ENCODE results near the gene KIT.

The KIT gene

DNA sequence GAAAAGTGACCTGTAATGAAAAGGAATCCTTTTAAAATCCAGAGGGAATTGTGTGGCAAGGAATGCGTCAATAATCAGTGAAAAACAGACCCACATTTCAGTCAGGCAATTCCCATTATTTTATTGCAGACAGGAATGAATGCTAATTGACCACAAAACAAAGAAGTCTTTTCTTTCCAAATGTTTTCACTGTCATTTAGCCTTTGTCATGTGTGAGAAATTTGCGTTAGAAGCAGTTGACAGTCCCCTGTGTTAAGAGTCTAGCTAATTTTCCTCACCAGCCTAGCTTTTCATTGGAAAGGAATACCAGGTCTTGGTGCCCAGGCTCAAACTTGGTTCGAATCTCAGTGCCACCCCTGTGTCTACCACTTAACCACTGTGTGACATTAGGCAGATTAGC lies 83.4 kb downstream of the KIT start:
- no peak for DNase-seq (ENCODE audit: extremely low read depth in 1 of 2, low read depth in 1 of 2)

DNA sequence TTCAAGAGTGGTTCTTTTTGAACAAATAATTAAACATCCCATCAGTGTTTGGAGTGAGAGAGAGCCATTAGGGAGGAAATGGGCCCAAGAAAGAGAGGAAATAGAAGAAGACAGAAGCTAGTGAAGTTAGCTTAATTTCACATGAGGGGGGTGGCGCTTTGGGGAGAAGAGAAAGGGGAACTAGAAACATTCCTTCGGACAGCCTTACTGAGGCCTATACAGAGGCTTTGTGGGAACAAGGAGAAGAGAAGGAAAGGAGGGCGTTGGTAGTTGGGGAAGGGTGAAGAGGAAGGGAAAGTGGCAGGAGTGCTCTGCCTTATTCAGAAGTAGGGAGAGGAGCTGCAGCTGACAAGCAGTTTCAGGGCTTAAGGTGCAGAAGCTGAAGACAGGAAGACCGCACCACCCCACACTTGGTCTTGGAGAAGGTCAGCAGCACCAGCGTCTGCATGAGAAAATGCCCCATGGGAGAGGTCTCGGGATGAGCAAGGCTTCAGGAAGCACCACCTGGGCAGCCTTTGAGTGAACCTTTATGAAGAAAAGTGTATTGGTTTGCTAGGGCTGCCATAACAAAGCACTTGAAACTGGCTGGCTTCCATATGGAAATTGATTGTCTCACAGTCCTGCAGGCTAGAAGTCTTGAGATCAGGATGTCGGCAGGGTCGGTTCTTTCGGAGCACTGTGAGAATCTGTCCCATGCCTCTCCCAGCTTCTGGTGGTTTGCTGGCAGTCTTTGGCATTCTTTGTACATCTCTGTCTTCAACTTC lies 85.1 kb downstream of the KIT start:
- DNase-seq (ENCODE audit: extremely low read depth in 1 of 2, low read depth in 1 of 2), result no peak

GRCh38 chr4:54743562-54743961 lies 85.8 kb downstream of the KIT start:
- DNase-seq (ENCODE audit: extremely low read depth in 1 of 2, low read depth in 1 of 2), result no peak

DNA sequence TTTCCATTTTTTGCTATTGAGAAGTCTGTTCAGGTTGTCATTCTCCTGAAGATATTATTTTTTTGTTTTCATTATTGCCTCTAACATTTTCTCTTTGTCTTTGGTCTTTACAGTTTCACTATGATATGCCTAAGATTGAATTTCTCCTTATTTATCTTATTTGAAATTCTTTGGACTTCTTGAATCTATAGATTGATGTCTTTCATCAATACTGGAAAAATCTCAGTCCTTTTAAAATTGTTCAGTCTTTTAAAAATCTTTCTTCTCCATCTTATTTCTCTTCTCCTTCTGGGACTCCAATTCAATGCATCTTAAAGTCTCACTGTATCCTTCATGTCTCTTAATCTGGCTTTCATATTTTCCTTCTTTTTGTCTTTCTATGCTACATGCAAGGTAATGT lies 86.7 kb downstream of the KIT start:
- DNase-seq (ENCODE audit: extremely low read depth in 1 of 2, low read depth in 1 of 2), result no peak

DNA sequence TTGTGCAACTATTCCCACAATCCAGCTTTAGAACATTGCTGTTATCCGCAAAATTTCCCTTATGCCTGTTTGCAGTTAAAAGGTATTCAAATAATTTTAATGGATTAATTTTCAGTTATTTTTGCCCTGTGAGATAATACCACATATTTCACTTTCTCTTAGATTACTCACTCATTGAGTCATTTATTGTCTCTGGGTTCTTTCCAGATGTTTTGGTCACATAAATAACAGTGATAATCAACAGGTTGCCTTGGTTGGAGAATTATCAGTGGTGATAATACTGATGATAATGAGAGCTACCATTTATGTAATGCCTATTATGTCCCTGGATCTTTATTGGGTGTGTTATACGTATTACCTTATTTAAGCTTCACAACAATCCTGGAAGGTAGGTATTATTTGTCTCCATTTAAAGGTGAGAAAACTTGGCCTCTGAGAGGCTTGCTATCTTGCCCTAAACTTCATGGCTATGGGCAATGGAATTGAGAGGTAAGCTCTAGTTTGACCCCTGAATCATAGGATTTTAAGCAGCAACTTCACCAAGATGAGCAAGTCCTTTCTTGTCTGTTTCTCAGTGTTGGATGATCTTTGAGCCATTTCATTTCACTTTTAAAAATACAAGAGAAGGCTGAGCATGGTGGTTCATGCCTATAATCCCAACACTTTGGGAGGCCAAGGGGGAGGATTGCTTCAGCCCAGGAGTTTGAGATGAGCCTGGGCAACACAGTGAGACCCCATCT lies 87.4 kb downstream of the KIT start:
- no peak for DNase-seq (ENCODE audit: extremely low read depth in 1 of 2, low read depth in 1 of 2)

DNA sequence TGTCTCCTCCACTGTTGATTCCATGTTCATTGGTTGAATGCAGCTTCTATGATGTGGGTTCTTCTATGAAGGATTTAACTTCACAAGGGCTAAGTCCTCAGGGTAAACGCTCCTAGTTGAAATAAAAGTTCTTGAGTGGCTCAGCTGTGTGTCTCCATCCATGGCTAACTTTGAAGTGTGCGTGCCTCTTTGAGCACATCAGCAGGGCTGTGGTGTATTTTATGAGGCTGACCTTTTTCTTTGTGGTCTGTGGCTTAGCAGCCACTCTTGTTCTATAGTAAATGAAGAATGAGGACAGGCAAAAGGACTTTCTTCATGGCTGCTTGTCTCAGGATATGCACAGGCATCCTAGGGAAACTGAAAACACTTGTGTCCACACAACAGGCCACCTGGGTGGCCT lies 88.5 kb downstream of the KIT start:
- DNase-seq (ENCODE audit: extremely low read depth in 1 of 2, low read depth in 1 of 2), result no peak

GRCh38 chr4:54750341-54750740 lies 92.6 kb downstream of the KIT start:
- no peak for DNase-seq (ENCODE audit: extremely low read depth in 1 of 2, low read depth in 1 of 2)

DNA sequence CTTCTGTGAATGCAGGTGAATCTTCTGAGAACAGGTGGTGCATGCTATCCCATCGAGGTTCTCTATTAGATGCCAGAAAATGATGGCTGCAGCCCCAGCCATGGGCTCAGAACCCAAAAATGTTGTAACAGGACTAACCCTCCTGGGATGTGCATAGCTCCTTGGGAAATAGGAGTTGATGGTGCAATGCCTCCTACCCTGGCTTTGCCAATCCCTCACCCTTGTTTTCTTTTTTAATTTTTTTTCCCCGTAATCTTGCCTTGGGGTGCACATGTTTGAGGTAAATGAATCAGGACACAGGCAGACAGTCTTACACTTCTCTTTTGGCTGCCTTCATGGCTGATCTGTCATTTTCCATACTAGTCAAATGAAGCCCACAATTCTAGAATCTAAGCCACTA lies 96.6 kb downstream of the KIT start:
- no peak for DNase-seq (ENCODE audit: extremely low read depth in 1 of 2, low read depth in 1 of 2)

DNA sequence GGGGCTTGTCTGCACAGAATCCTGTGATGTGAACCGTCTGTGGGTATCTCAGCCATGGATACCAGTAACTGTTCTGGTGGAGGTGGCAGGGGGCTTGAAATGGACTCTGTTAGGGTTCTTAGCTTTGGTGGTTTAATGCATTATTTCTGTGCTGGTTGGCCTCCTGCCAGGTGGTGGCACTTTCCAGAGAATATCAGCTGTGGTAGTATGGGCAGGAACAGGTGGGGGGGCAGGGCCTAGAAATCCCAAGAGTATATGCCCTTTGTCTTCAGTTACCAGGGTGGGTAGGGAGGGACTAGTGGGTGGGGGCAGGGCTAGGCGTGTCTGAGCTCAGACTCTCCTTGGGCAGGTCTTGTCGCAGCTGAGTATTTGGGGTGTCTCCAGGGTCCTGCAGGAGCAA lies 106.7 kb downstream of the KIT start:
- DNase-seq (ENCODE audit: extremely low read depth in 1 of 2, low read depth in 1 of 2), result no peak

- no peak for DNase-seq (ENCODE audit: extremely low read depth in 1 of 2, low read depth in 1 of 2)
Measured at GRCh38 chr4:54767376-54767775, 109.6 kb downstream of the KIT start.

GRCh38 chr4:54773022-54773421 lies 115.3 kb downstream of the KIT start:
- DNase-seq (ENCODE audit: extremely low read depth in 1 of 2, low read depth in 1 of 2), result no peak

- no peak for DNase-seq (ENCODE audit: extremely low read depth in 1 of 2, low read depth in 1 of 2)
Measured at GRCh38 chr4:54779036-54779435, 121.3 kb downstream of the KIT start.

DNA sequence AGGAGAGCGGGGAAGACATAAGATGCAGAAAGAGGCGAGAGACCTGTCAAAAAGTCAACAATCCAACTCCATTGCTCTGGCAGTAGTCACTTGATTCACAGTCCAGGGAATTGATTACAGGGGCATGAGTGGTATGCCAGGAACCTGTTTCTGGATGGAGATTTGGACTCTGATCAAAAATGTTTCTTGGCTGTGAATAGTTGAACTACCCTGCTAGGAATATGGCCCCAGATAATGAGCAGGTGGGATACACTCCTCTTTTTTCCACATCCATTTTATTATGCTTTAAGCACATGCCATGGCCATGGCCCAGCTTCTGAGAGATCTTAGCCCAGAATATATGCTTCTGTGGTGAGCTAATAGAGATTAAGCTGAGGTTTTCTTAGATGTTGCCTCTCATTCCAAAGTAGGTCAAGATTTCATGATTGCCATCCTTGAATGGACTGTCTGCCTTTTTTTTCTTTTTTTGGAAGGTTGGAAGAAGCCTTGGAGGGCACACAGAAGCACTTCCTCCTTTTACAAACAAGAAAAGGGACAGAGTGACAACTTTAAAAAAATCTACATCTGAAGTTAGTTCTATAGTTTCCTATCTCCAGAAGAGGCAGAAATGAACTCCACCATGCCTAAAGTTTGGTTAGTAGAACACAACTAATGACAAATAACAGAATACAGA lies 121.9 kb downstream of the KIT start:
- DNase-seq (ENCODE audit: extremely low read depth in 1 of 2, low read depth in 1 of 2), result no peak

GRCh38 chr4:54780149-54780495 lies 122.4 kb downstream of the KIT start:
- DNase-seq (ENCODE audit: extremely low read depth in 1 of 2, low read depth in 1 of 2), result no peak

GRCh38 chr4:54781756-54782155 lies 124.0 kb downstream of the KIT start:
- DNase-seq (ENCODE audit: extremely low read depth in 1 of 2, low read depth in 1 of 2), result no peak

DNA sequence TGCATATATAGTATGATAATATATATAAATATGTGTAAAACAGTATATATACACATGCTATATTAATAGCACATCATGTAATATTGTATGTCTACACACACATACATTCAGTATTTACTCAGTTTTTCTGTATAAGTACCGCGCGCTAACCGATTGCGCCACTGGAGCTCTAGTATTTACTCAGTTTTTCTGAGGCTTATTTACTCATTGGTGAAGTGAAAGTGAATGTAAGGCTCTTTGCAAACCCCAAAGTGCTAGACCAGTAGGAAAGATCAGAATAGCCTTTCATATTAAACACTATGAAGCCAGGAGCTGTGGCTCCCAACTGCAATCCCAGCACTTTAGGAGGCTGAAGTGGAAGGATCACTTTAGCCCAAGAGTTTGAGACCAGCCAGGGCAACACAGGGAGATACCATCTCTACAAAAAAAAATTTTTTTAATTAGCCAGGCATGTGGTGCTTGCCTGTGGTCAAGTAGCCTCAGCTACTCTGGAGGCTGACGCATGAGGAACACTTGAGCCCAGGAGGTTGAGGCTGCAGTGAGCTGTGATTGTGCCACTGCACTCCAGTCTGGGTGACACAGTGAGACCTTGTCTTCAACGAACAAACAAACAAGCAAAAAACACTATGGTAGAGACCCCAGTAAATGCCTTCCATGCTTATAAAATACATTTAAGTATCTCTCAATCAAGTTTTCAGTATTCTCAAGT lies 125.8 kb downstream of the KIT start:
- DNase-seq (ENCODE audit: extremely low read depth in 1 of 2, low read depth in 1 of 2), result no peak

DNA sequence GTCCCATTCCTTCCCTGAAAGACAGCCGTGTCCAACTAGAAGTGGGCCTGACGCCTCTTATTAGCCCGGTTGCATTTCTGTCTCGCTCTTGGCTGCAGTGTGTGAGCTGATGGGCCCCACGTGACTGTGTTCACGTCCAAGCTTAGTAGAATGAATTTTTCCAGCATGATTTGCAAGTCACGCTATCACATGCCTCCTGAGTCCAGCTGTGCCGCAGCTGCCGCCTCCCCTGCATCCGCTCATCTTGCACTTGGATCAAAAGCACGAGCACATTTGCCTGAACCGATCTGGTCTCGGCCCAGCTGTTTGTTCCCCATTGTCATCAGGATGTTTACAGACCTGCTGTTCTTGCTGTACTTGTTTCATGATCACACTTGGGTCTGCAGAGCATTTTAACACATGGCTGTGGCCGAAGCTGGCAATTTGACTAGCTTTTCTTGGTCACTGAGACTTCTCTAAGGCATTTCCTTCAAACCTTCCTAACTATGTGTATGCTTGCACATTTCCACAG lies 126.5 kb downstream of the KIT start:
- DNase-seq (ENCODE audit: extremely low read depth in 1 of 2, low read depth in 1 of 2), result no peak
